Gastroesophageal sphincter (tissue), 3 donors: ENCODE results near the gene PDGFA.

Experiments used
- POLR2A ChIP-seq, 2 donors: fragments of 450-650 bp; IDR thresholded peaks; one replicate each; pipeline ENCODE4 v1.6.1; 2017; ENCODE audit warnings: antibody characterized with exemption in 2 of 2, mild to moderate bottlenecking in 2 of 2, moderate library complexity in 1 of 2
- POLR2AphosphoS5 ChIP-seq: sonication (generic); formaldehyde crosslinking; IDR thresholded peaks from one replicate; pipeline ENCODE4 v1.6.1; 2017; ENCODE audit warnings: antibody characterized with exemption
- TF ChIP-seq, protein P1 (sequence below), 4 experiments: fragments of 200-600 bp in 2 of 4; fragments of 450-650 bp in 2 of 4; sonication (generic) in 1 of 4; IDR thresholded peaks; one replicate each; pipeline ENCODE4 v1.5.1; 2017 to 2019; ENCODE audit warnings: antibody characterized with exemption in 4 of 4, mild to moderate bottlenecking in 2 of 4, moderate library complexity in 2 of 4

DNA sequence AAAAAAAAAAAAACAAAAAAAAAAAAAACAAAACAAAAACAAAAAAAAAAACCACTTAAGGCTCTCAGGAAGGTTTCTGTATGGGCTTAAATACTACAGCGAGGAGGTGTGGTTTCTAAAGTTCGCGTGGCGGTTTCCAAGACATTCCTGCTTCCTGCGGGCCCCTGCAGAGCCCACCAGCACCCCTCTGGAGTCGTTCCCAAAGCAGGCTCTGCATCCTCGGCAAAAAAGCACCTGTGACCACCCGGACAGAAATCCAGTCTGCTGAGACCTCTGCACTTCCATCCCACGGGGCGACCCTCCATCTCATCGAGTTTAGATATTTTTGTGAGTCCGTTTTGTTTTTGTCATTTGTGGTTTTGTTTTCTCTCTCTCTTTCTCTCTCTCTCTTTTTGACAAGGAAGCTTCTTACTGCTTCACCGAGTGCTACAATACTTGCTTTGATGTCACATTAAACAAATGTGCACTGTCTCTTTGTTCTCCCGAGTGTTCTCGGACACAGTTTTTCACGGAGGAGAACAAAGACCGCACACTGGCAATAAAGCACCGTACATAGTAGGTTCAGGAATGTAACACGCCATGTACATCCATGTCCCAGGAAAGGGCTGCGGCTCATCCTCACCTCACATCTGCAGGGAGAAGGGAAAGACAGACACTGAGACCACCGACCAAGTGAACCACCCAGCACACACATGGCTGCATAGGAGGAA, 21.5 kb downstream of the PDGFA start:
- TF ChIP-seq, protein P1, sequence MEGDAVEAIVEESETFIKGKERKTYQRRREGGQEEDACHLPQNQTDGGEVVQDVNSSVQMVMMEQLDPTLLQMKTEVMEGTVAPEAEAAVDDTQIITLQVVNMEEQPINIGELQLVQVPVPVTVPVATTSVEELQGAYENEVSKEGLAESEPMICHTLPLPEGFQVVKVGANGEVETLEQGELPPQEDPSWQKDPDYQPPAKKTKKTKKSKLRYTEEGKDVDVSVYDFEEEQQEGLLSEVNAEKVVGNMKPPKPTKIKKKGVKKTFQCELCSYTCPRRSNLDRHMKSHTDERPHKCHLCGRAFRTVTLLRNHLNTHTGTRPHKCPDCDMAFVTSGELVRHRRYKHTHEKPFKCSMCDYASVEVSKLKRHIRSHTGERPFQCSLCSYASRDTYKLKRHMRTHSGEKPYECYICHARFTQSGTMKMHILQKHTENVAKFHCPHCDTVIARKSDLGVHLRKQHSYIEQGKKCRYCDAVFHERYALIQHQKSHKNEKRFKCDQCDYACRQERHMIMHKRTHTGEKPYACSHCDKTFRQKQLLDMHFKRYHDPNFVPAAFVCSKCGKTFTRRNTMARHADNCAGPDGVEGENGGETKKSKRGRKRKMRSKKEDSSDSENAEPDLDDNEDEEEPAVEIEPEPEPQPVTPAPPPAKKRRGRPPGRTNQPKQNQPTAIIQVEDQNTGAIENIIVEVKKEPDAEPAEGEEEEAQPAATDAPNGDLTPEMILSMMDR (IDR thresholded peaks at IDR 0.05): no peak
- TF ChIP-seq POLR2AphosphoS5 (no peak), POLR2A (IDR thresholded peaks at IDR 0.05) (no peak)
